Testis (tissue), 3 donors: ENCODE data around the gene PVALEF. TPM values are rescaled to one million over a fixed set of nuclear protein-coding genes. Genes with fewer than 3 reads are reported as not detected.

ENCODE experiments used
- DNase-seq: peaks from one replicate; pipeline ENCODE4 v3.0.0-alpha.2; 2019
- H3K27ac ChIP-seq, 2 donors: fragments of 200-600 bp; sonication (generic); one replicate each; pipeline ENCODE4 v1.5.1; 2019
- H3K27me3 ChIP-seq: fragments of 200-600 bp; sonication (generic); one replicate; pipeline ENCODE4 v1.5.1; 2019
- H3K36me3 ChIP-seq: fragments of 200-600 bp; sonication (generic); one replicate; pipeline ENCODE4 v1.5.1; 2017; ENCODE audit warnings: low read depth; ENCODE audit errors: missing control alignments
- H3K4me1 ChIP-seq: fragments of 200-600 bp; sonication (generic); one replicate; pipeline ENCODE4 v1.5.1; 2019
- H3K4me3 ChIP-seq, 2 donors: fragments of 200-600 bp; sonication (generic); one replicate each; pipeline ENCODE4 v1.5.1; 2017 to 2019
- H3K9me3 ChIP-seq: fragments of 200-600 bp; sonication (generic); one replicate; pipeline ENCODE4 v1.5.1; 2017
- POLR2A ChIP-seq: fragments of 450-650 bp; IDR thresholded peaks from one replicate; pipeline ENCODE4 v1.6.1; 2017; ENCODE audit warnings: antibody characterized with exemption, mild to moderate bottlenecking, moderate library complexity
- WGBS, 2 donors: methylation state at CpG; one replicate each; pipeline ENCODE4 v1.1.5; 2018; 5-methylcytosine and 5-hydroxymethylcytosine counted together
- intact Hi-C: fragments of 100-400 bp; cut with DNase I; formaldehyde crosslinking; loops from one replicate; pipeline ENCODE4 v1.15.1; 2023; ENCODE audit warnings: low total_unique reads
- polyA plus RNA-seq: library from polyadenylated mRNA; stranded (reverse); fragments of 350-450 nt; fragmentation: Illumina TruSeq; extraction: RNeasy Lipid Tissue Mini Kit (QIAGEN cat#74804); gene quantifications from one replicate; pipeline ENCODE4 v1.2.3, GENCODE V29; 2014; ENCODE audit warnings: low read depth, low replicate concordance; ENCODE audit not compliant: insufficient read depth
- total RNA-seq, 2 donors: library from RNA; depleted of rRNA; stranded (reverse); fragments of >200 nt; gene quantifications; one replicate each; pipeline ENCODE4 v1.2.3, GENCODE V29; 2016
- TF ChIP-seq, protein P1 (sequence below), 3 experiments: fragments of 450-650 bp in 2 of 3; fragments of 200-600 bp in 1 of 3; sonication (generic) in 1 of 3; IDR thresholded peaks; one replicate each; pipeline ENCODE4 v1.5.1; 2016 to 2019; ENCODE audit warnings: antibody characterized with exemption in 3 of 3, mild to moderate bottlenecking in 2 of 3, moderate library complexity in 1 of 3

The PVALEF gene
- total and polyA plus RNA-seq, 3 donors from 2014 or later, result not detected

DNA sequence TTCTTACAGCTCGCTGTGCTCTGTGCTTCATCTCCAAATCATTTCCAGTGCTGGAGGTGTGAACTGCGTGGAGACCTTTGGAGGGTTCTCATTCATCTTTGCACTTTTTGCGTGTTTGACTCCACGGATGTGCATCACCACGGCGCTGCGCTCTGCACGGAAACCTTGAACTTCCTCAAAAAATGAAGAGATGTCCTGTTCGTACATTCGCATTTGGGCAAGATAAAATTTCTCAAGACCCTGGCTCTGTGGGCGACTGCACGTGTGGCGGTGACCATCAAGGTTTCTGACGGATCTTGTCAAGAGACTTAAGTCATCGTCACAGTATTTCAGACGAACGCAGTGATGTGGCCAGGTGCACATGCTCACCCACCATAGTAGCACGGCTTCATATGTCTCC, 10.3 kb upstream of the PVALEF start:
- TF ChIP-seq, protein P1, sequence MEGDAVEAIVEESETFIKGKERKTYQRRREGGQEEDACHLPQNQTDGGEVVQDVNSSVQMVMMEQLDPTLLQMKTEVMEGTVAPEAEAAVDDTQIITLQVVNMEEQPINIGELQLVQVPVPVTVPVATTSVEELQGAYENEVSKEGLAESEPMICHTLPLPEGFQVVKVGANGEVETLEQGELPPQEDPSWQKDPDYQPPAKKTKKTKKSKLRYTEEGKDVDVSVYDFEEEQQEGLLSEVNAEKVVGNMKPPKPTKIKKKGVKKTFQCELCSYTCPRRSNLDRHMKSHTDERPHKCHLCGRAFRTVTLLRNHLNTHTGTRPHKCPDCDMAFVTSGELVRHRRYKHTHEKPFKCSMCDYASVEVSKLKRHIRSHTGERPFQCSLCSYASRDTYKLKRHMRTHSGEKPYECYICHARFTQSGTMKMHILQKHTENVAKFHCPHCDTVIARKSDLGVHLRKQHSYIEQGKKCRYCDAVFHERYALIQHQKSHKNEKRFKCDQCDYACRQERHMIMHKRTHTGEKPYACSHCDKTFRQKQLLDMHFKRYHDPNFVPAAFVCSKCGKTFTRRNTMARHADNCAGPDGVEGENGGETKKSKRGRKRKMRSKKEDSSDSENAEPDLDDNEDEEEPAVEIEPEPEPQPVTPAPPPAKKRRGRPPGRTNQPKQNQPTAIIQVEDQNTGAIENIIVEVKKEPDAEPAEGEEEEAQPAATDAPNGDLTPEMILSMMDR (IDR thresholded peaks at IDR 0.05), result no peak
- no peak for TF ChIP-seq POLR2A
- no peak for DNase-seq
- H3K9me3 ChIP-seq, result no peaks in the 10 kb centered on the region
- H3K27ac ChIP-seq, result no peak overlapping the region
- WGBS, 2 donors, result 93 to 94% methylated on average over 18 of the region's 18 CpGs
- H3K27me3 ChIP-seq, result no peaks in the 10 kb centered on the region
- peaks cover 4% of the 10 kb centered on the region for H3K4me1 ChIP-seq
- no peak overlapping the region for H3K4me3 ChIP-seq
- no peaks in the 10 kb centered on the region for H3K36me3 ChIP-seq
- intact Hi-C loops, result no loop called here

DNA sequence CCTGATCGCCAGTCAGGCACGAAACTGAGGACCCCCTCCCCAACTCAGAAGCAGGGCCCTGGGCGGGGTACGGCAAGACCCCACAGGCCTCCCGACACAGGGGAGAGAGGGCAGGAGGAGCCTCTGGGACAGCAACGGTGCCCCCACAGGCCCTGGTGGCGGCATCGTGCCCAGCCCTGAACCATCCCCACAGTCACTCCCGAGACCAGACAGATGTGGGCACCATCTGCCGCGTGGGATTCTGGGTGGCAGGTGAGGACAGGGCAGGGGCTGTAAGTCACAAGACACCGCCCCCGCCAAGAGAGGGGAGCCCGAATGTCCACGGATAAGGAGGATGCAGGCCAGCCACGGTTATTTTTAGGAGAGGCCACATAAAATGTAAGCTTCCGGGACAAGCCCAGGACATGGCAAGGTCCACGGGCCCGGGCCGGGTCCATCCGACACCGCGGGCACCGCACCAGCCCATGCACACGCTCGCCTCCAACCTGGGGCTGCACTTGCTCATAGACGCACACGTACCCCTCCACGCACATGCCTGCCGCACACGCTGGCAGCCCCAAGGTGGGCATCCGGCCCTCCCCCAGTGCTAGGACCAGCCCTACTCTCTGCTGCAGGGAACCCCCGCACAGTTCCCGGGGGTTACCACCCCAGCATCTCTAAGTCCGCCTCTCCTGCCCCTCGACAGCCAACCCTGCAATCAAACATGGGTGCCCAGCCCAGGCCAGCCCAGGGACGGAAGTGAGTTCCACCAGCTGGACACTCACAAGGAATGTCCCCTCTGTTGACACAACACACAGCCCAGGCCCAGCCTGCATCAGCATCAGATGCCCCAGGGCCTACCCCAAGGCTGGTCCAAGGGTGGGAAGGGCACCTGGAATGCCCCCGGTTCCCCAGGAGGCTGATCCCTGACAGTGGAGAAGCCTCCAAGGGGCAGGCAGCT, 8.2 kb upstream of the PVALEF start:
- no peak for DNase-seq
- Histone ChIP-seq H3K9me3 (no peaks in the 10 kb centered on the region), H3K4me3 (no peak overlapping the region), H3K36me3 (no peaks in the 10 kb centered on the region), H3K27me3 (no peaks in the 10 kb centered on the region), H3K27ac (no peak overlapping the region), H3K4me1 (peaks cover 12% of the 10 kb centered on the region)
- TF ChIP-seq, protein P1 (IDR thresholded peaks at IDR 0.05), result no peak
- TF ChIP-seq POLR2A, result no peak
- intact Hi-C loops, result no loop called here
- 89 to 94% methylated on average over 31 to 38 of the region's 38 CpGs for WGBS, 2 donors

DNA sequence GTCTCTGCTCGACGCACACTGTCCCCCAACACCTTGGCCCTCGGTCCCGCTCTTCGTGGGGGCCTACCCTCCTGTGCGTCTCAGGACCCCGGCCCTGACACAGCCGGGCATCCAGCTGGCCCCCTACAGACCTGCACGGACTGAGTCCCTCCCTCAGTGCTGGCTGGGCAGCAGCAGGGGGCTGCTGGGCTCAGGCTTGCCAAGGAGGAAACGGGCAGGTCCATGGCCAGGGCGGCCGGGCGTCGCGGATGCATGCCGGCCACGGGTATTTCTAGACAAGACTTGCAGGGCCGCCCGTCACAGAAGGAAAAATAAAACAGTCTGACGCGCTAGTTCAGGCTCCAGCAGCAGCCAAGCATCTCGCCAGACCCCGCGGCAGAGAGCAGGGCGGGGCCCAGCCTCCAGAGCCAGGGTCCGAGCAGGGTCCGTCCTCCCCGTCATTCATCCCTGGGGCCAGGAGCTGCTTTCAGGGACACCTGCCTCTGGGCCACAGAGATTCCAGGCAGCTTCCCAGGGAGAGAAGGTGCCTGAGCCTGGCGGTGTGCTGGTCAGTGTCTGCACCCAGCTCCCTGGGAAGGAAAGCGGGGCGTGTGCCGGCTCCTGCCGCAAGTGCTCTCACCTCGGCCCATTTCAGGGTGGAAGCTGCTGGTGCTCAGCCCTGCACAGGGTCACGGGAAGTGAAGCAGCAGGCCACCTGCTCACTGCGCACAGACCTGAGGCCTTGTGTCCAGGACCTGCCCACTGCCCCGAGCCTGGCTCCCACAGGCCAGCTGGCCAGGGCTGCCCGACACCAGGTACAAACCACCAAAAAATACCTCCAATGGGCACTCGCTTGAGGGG, 7.2 kb upstream of the PVALEF start:
- Histone ChIP-seq H3K27ac (no peak overlapping the region), H3K9me3 (no peaks in the 10 kb centered on the region), H3K27me3 (no peaks in the 10 kb centered on the region), H3K4me3 (no peak overlapping the region), H3K36me3 (no peaks in the 10 kb centered on the region), H3K4me1 (peaks cover 12% of the 10 kb centered on the region)
- DNase-seq, result no peak
- TF ChIP-seq, protein P1 (IDR thresholded peaks at IDR 0.05), result no peak
- TF ChIP-seq POLR2A, result no peak
- 91 to 93% methylated on average over 26 to 38 of the region's 39 CpGs for WGBS, 2 donors
- intact Hi-C loops, result no loop called here

DNA sequence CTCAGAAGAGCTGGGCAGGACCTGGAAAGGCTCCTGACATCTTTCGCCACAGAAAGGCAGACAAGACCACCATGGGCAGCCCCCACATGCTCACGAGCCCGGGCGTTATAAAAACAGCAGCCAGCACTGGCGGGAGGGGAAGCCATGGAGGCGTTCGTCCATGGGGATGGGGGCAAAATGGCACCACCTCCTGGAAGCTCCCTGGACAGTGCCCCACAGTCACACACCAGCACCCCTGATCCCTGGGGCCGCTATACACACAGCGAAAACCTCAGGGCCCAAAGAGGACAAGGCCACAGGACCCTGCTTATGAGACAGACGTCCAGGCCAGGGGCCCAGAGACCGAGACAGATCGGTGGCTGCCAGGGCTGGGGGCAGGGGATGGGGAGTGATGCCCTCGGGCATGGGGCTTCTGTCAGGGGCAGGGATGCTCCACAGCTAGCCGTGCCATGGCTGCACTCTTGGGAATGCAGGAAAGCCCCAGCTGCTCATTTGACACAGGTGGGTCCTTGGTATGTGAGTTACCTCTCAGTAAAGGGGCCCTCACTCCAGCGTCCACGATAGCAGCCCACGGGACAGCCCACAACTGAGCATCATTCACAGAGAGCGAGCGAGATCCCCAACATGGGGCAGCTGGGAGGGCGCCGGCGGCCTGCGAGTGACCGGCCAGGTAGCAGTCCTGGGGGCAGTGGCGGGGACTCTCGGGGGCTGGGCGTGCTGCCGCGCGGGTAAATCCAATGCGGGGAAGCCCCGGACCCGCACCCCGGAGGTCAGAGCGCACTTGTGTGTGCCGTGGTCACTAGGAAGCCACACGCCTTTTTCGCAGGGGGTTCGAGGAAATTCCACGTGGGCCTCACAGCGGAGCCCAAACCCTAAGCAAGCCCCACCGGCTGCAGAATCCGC, 6.4 kb upstream of the PVALEF start:
- no peaks in the 10 kb centered on the region for H3K27me3 ChIP-seq
- H3K36me3 ChIP-seq, result no peaks in the 10 kb centered on the region
- H3K4me3 ChIP-seq, result no peak overlapping the region
- H3K4me1 ChIP-seq, result peaks cover 12% of the 10 kb centered on the region
- 91 to 94% methylated on average over 31 to 43 of the region's 43 CpGs for WGBS, 2 donors
- H3K27ac ChIP-seq, result no peak overlapping the region
- TF ChIP-seq POLR2A, result no peak
- TF ChIP-seq, protein P1 (IDR thresholded peaks at IDR 0.05), result no peak
- DNase-seq, result no peak
- H3K9me3 ChIP-seq, result no peaks in the 10 kb centered on the region
- intact Hi-C loops, result no loop called here
